HG02759 (cell line): Measurements from ENCODE around the gene ITGB4.
A peak's percentile ranks its signal among the peaks of the same experiment; 100 is the strongest.

Source experiments
- ATAC-seq: cut with Tn5 transposase; IDR thresholded peaks from one replicate; pipeline ENCODE4 v1.9.1; 2021; ENCODE audit warnings: mild to moderate bottlenecking, moderate library complexity; ENCODE audit not compliant: unreplicated experiment

Gene ITGB4

DNA sequence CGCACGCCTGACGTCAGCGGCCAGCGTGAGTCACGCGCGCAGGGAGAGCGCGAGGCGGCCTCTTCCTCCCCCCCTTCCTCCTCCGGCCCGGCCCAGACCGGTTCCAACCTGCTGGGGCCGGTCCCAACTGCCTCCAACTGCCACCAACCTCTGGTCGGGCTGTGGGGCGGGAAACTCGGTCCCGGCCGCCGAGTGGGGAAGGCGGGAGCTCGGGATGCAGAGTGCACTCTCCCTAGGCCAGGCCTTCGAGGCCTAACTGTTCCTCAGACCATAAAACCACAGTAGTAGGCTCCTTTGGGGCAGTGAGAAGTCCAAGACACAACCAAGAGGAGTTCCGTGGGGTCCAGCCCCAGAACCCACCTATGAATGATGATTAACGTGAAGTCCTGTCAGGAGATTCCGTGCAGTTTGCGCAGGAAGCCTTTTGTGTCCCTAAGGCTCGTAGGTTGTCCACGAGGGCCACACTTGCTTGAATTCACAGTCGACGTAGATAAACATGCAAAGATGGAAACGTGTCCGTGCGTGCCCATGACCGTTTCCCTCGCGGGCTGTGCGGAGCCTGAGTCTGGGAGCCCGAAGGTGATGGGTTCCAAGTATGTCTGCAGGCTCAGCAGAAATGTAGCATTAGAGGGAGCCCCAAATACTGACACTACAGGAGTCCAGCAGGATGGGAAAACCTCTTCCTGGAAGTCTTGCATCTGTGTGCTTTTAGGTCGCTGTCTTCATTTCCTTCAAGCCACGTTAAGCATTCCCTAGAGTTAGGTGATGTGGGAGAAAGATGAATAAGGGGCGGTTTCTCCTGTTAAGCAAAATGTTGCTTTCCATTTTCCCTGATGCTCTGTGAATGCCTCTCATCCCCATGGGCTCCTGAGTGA is 64.0 kb downstream of the ITGB4 start:
- ATAC-seq, result peak; percentile 78

DNA sequence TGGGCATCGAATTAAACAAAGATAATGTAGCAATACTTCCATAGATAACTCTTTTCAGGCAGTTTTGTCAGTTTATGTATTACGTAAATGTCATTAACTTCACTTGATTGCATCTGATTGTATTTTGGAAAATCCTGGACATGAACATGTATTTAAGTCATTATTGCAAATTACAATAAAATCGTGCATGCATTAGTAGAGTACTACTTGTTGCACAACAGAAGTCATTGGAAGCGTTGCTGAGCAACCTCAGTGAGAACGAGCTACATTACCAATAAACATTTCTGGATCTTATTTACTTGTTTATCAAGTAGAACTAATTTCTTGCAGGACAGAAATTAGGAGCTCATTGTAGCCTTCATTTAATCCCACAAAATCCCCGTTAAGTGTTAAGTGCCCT is 70.0 kb downstream of the ITGB4 start:
- ATAC-seq, result no peak

- no peak for ATAC-seq
Measured at GRCh38 chr17:75793460-75793859, 72.2 kb downstream of the ITGB4 start.

GRCh38 chr17:75795820-75796607 is 74.8 kb downstream of the ITGB4 start:
- no peak for ATAC-seq

DNA sequence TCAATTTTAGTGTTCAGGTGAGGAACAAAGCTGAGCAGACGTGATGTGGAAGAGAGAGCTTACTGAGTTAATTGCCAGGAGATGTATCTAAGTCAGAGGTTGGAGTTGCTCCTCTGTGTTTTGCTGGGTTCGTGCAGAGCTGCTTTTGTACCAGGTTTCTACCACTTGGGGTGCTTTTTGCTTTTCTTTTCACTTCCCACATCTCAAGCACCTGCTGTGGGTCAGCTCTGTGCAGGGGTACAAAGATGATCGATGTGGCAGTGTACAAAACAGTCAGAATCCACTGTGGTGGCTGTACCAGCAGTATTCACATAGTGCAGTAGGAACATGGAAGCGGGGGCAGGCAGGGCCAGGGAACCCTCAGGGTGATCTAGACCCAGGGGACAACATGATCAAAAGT is 78.1 kb downstream of the ITGB4 start:
- no peak for ATAC-seq

DNA sequence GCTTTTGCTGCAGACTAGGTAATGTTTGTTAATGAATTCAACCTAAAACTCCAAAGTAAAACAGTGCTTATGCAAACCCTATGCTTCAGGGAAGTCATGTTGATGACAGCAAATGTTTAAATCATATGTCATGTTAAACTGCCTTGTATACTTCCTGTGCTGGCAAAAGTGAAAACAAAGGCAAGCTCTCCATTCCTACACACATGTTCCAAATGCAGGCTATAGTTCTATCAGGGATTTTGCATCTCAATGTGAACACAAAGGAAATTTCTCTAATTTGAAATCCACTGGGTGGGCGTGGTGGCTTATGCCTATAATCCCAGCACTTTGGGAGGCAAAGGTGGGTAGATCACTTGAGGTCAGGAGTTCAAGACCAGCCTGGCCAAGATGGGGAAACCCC is 82.6 kb downstream of the ITGB4 start:
- ATAC-seq, result no peak

GRCh38 chr17:75806822-75807500 is 85.7 kb downstream of the ITGB4 start:
- no peak for ATAC-seq
